GM12878 (cell line): ENCODE data around the gene MAMDC2. TPM values are rescaled to one million over a fixed set of nuclear protein-coding genes. Genes with fewer than 3 reads are reported as not detected.

Experiments used
- ATAC-seq: fragments of 200-7000 bp; cut with Tn5 transposase; 3 replicates; pipeline ENCODE4 v1.9.1; 2020; ENCODE audit warnings: mild to moderate bottlenecking, moderate library complexity
- Bru-seq: library from RNA; stranded (reverse); fragments of 400-500 nt; gene quantifications from one replicate; lab custom pipeline; 2021; lab: Mats Ljungman, UMichigan
- BruChase-seq, 2 experiments: library from RNA; stranded (reverse); fragments of 400-500 nt; gene quantifications; one replicate each; lab custom pipeline; 2021; lab: Mats Ljungman, UMichigan
- BruUV-seq: library from RNA; stranded (reverse); fragments of 400-500 nt; replicated peaks from 2 replicates; lab custom pipeline; 2021; lab: Mats Ljungman, UMichigan
- CTCF ChIA-PET: fragments of 300-600 bp; sonication (Branson Sonifier 250); formaldehyde crosslinking; extraction: SDS; loops from one replicate; lab custom pipeline; 2021; ENCODE audit warnings: inconsistent platforms; lab: Yijun Ruan, JAX
- POLR2A ChIA-PET: fragments of 350-600 bp; formaldehyde crosslinking; extraction: SDS; loops from one replicate; lab custom pipeline; 2021; ENCODE audit warnings: inconsistent platforms; lab: Charles Lee
- RAD21 ChIA-PET: fragments of 300-600 bp; sonication (Branson Sonifier 250); formaldehyde crosslinking; loops from one replicate; lab custom pipeline; 2023; ENCODE audit warnings: antibody characterized with exemption; ENCODE audit not compliant: unreplicated experiment; lab: Charles Lee
- SMC1A ChIA-PET: fragments of 300-600 bp; sonication (Branson Sonifier 250); formaldehyde crosslinking; loops from one replicate; lab custom pipeline; 2023; ENCODE audit not compliant: unreplicated experiment, uncharacterized antibody; lab: Charles Lee
- DNase-seq: peaks from one replicate; pipeline ENCODE4 v3.0.0-alpha.2; 2011; ENCODE audit warnings: low read depth, low spot score
- FAIRE-seq: peaks from 3 replicates; lab custom pipeline; 2011; peaks lifted over from hg19 to GRCh38; lab: Jason Lieb, UNC
- H2AFZ ChIP-seq: 2 replicates; pipeline ENCODE4 v1.6.0; 2011; ENCODE audit warnings: low read depth, low read length, control low read depth; ENCODE audit not compliant: control insufficient read depth
- H3K27ac ChIP-seq: 2 replicates; pipeline ENCODE4 v1.5.1; 2011; ENCODE audit warnings: control low read depth; ENCODE audit not compliant: control insufficient read depth, insufficient read depth
- H3K27me3 ChIP-seq, 2 experiments: replicated peaks in 1 of 2; 2 replicates each; pipeline versions ENCODE4 v1.6.0 to v1.6.1; 2011; ENCODE audit warnings: low read length in 1 of 2; ENCODE audit not compliant: control insufficient read depth in 2 of 2, insufficient read depth in 2 of 2
- H3K36me3 ChIP-seq, 2 experiments: 2 replicates each; pipeline ENCODE4 v1.5.1; 2011; ENCODE audit warnings: low read length in 1 of 2; ENCODE audit not compliant: control insufficient read depth in 2 of 2, insufficient read depth in 2 of 2
- H3K4me1 ChIP-seq: 2 replicates; pipeline ENCODE4 v1.6.1; 2011; ENCODE audit warnings: mild to moderate bottlenecking, low read length, moderate library complexity, mixed read lengths; ENCODE audit not compliant: control insufficient read depth, insufficient read depth
- H3K4me2 ChIP-seq: 2 replicates; pipeline ENCODE4 v1.6.0; 2011; ENCODE audit warnings: control low read depth; ENCODE audit not compliant: control insufficient read depth, insufficient read depth
- H3K4me3 ChIP-seq: fragments of 200-600 bp; sonication (generic); 2 replicates; pipeline ENCODE4 v1.5.1; 2016
- H3K79me2 ChIP-seq: 2 replicates; pipeline ENCODE4 v1.6.0; 2011; ENCODE audit warnings: low read length; ENCODE audit not compliant: control insufficient read depth, insufficient read depth
- H3K9ac ChIP-seq: 2 replicates; pipeline ENCODE4 v1.8.0; 2011; ENCODE audit warnings: low read length, control low read depth, mixed read lengths; ENCODE audit not compliant: control insufficient read depth, insufficient read depth
- H3K9me3 ChIP-seq: replicated peaks from 3 replicates; pipeline ENCODE4 v1.5.1; 2011; ENCODE audit warnings: mild to moderate bottlenecking, low read length; ENCODE audit not compliant: control insufficient read depth, insufficient read depth
- H4K20me1 ChIP-seq: 2 replicates; pipeline ENCODE4 v1.6.0; 2011; ENCODE audit not compliant: control insufficient read depth, insufficient read depth
- SUZ12 ChIP-seq: fragments of 200-600 bp; sonication (generic); IDR thresholded peaks from one replicate; pipeline ENCODE4 v1.6.1; 2018; ENCODE audit warnings: antibody characterized with exemption, mild to moderate bottlenecking; ENCODE audit not compliant: unreplicated experiment
- ZBED1 ChIP-seq: IDR thresholded peaks from 2 replicates; pipeline ENCODE4 v1.6.1; 2016; ENCODE audit warnings: borderline replicate concordance
- WGBS: methylation state at CpG from one replicate; pipeline ENCODE4 v1.1.6; 2016; ENCODE audit warnings: low lambda C conversion rate; ENCODE audit not compliant: insufficient replicate concordance, insufficient coverage; ENCODE audit errors: missing lambda C conversion rate; 5-methylcytosine and 5-hydroxymethylcytosine counted together
- in situ Hi-C: fragments of 300-500 bp; cut with MboI; formaldehyde crosslinking; loops from 9 replicates; pipeline ENCODE4 v1.14.3; 2018; ENCODE audit warnings: mixed read lengths
- intact Hi-C: fragments of 100-400 bp; cut with micrococcal nuclease; formaldehyde crosslinking; loops from one replicate; pipeline ENCODE4 v1.14.2; 2022; ENCODE audit not compliant: unreplicated experiment
- long read RNA-seq, 2 experiments: library from polyadenylated mRNA; unstranded; transcript quantifications; one replicate each; pipeline ENCODE4 v2.0.0, GENCODE V29; 2019 to 2020
- polyA minus RNA-seq, 3 experiments: library from RNA; depleted of rRNA, polyadenylated mRNA; stranded (reverse); fragments of >200 nt; gene quantifications; 2 replicates each; pipeline ENCODE4 v1.2.3, GENCODE V29; 2011
- polyA plus RNA-seq, 11 experiments: library from polyadenylated mRNA; depleted of rRNA in 4 of 11; unstranded in 6 of 11; stranded (reverse) in 5 of 11; fragments of >200 nt; fragmentation: Nextera tagmentation in 4 of 11; fragmentation: Illumina TruSeq in 1 of 11; extraction: Ambion mirVana in 4 of 11; extraction: Trizol in 1 of 11; gene quantifications; 1 replicate in 1 of 11; 2 replicates in 10 of 11; pipeline versions ENCODE4 v1.2.1 to v1.2.3, GENCODE V29; 2011 to 2016; ENCODE audit warnings: inconsistent platforms in 2 of 11, missing spikeins in 2 of 11, low read depth in 1 of 11
- total RNA-seq, 4 experiments: library from RNA; depleted of rRNA in 3 of 4; stranded (reverse); fragments of >200 nt in 3 of 4; fragmentation: Illumina TruSeq in 1 of 4; extraction: Trizol in 1 of 4; gene quantifications; 2 replicates each; pipeline versions ENCODE4 v1.2.1 to v1.2.3, GENCODE V29; 2013 to 2021

MAMDC2 gene
- total RNA-seq (2013; cell fraction: nucleolus; rRNA removed) = not detected in 2 replicates
- total RNA-seq (2014; rRNA removed) (not detected in 2 replicates), total RNA-seq (2014; rRNA removed; fragmentation: Illumina TruSeq; extraction: Trizol) (not detected in 2 replicates), total RNA-seq (2021) (not detected in 2 replicates), polyA plus RNA-seq (2011; rRNA removed) (0.01 TPM in 1 of 2 replicates, not detected in the other), polyA plus RNA-seq (2014; fragmentation: Illumina TruSeq; extraction: Trizol) (not detected in 2 replicates), polyA plus RNA-seq (2014; fragmentation: Nextera tagmentation; extraction: Ambion mirVana) (not detected), polyA plus RNA-seq (2014; rRNA removed) (not detected in 2 replicates), polyA plus RNA-seq (2016; fragmentation: Nextera tagmentation; extraction: Ambion mirVana) (under 1 TPM in 1 of 2 experiments, not detected in 1; 0.09 TPM), polyA minus RNA-seq (2011; rRNA and poly(A)+ RNA removed) (not detected in 2 replicates), Bru-seq, nascent RNA (percentile 2 among the genes with signal in this experiment), BruChase-seq, experiment 1, labeled RNA remaining after a 6-hour chase (percentile 0 among the genes with signal in this experiment), BruChase-seq, experiment 2, labeled RNA remaining after a 2-hour chase (percentile 2 among the genes with signal in this experiment)
- not detected for polyA plus RNA-seq (2011; ENCODE audit: low read depth)
- polyA plus RNA-seq (2011; cell fraction: cytosol; rRNA removed) = not detected in 2 replicates
- polyA plus RNA-seq (2011; cell fraction: nucleus; rRNA removed) = not detected in 2 replicates
- polyA plus RNA-seq (2012) = not detected in 2 replicates
- not detected in 2 replicates for polyA minus RNA-seq (2011; cell fraction: cytosol; rRNA and poly(A)+ RNA removed)
- polyA minus RNA-seq (2011; cell fraction: nucleus; rRNA and poly(A)+ RNA removed) = not detected in 2 replicates
- long read RNA-seq, experiment 1 = 0 reads
- long read RNA-seq, experiment 2, partial matches to known transcripts = 0 of 2 reads
- long read RNA-seq, experiment 2, other reads (novel, unspliced or antisense) = 2 of 2 reads

- intact Hi-C loops = no loop called here
- H3K36me3 ChIP-seq = no peaks in the 10 kb centered on the region
- TF ChIP-seq SUZ12 (peak; percentile 50), ZBED1 (no peak)
- TF ChIP-seq, all 136 proteins: peak for 1
- FAIRE-seq = no peak
- no peaks in the 10 kb centered on the region for H4K20me1 ChIP-seq
- H3K27me3 ChIP-seq = peaks cover 5 to 9% of the 10 kb centered on the region in 2 experiments; a peak in 3 of 4 replicates
- WGBS = 14% methylated on average over 47 of the region's 55 CpGs
- ChIA-PET RAD21 (no interaction called here), CTCF (no interaction called here), POLR2A (no interaction called here), SMC1A (no interaction called here)
- H3K27ac ChIP-seq = no peak within 1 kb of the TSS
- no peaks in the 10 kb centered on the region for H3K9me3 ChIP-seq
- DNase-seq = no peak
- H3K9ac ChIP-seq = no peak within 1 kb of the TSS
- in situ Hi-C loops = no loop called here
- BruUV-seq = no TSS peak
- no peak within 1 kb of the TSS for H2AFZ ChIP-seq
- no peak for ATAC-seq
- no peak within 1 kb of the TSS for H3K4me2 ChIP-seq
- no peak within 1 kb of the TSS for H3K4me3 ChIP-seq
- H3K79me2 ChIP-seq = no peaks in the 10 kb centered on the region
- H3K4me1 ChIP-seq = no peaks in the 10 kb centered on the region
Observed at GRCh38 chr9:70043689-70044489, at the start of gene MAMDC2. TSS of gene MAMDC2 (plus strand) at chr9:70043848. CDS start at chr9:70044198, 350 bp downstream.
